ENCODE results near the gene POU2AF1. TPM values are rescaled to one million over a fixed set of nuclear protein-coding genes. Genes with fewer than 3 reads are reported as not detected.

POU2AF1 gene
- total and polyA plus RNA-seq, 4 donors = 0.21 to 2.0 (median 0.83) TPM

- Histone ChIP-seq H3K4me1 (ENCODE audit: control insufficient read depth in 4 of 4, insufficient read depth in 4 of 4, low read length in 3 of 4) (peaks cover 5 to 44% (median 30%) of the 10 kb centered on the region in 4 donors), H3K4me3 (ENCODE audit: low read depth in 1 of 3, low read length in 3 of 3) (no peak overlapping the region), H3K27me3 (ENCODE audit: control insufficient read depth in 4 of 4, insufficient read depth in 4 of 4, low read length in 3 of 4) (no peaks in the 10 kb centered on the region), H3K9ac (ENCODE audit: low read depth in 1 of 2, low read length in 2 of 2) (no peak overlapping the region), H3K27ac (ENCODE audit: low read depth in 1 of 2, low read length in 2 of 2) (peak overlapping the region in 1 of 2 donors; percentile 3), H3K36me3 (ENCODE audit: control insufficient read depth in 4 of 4, insufficient read depth in 3 of 4, low read depth in 1 of 4, low read length in 3 of 4) (no peaks in the 10 kb centered on the region), H3K9me3 (ENCODE audit: control insufficient read depth in 4 of 4, low read length in 3 of 4) (no peaks in the 10 kb centered on the region)
- no peak for TF ChIP-seq NR2F2 (IDR thresholded peaks at IDR 0.05)
- TF ChIP-seq SP1 (IDR thresholded peaks at IDR 0.05) = no peak
- no peak for TF ChIP-seq FOXA2 (IDR thresholded peaks at IDR 0.05)
- no peak for TF ChIP-seq ZBTB33 (IDR thresholded peaks at IDR 0.05)
- no peak for TF ChIP-seq GABPA (IDR thresholded peaks at IDR 0.05 in 1 of 2, conservative IDR thresholded peaks at IDR 0.05 in 1 of 2)
- TF ChIP-seq CTCF (IDR thresholded peaks at IDR 0.05; ENCODE audit: low read depth, low read length, missing input control) = no peak
- TF ChIP-seq ATF3 (IDR thresholded peaks at IDR 0.05) = no peak
- no peak for TF ChIP-seq MAX (IDR thresholded peaks at IDR 0.05)
- no peak for TF ChIP-seq YY1 (IDR thresholded peaks at IDR 0.05)
- no peak for TF ChIP-seq RXRA (IDR thresholded peaks at IDR 0.05)
- TF ChIP-seq RAD21 (IDR thresholded peaks at IDR 0.05) = no peak
- TF ChIP-seq HNF4A (conservative IDR thresholded peaks at IDR 0.05) = no peak
- no peak for TF ChIP-seq REST (IDR thresholded peaks at IDR 0.05)
- TF ChIP-seq TAF1 (conservative IDR thresholded peaks at IDR 0.05) = no peak
- no peak for TF ChIP-seq EGR1 (IDR thresholded peaks at IDR 0.05; ENCODE audit: low read depth in 2 of 2)
- no peak for TF ChIP-seq HNF4G (IDR thresholded peaks at IDR 0.05)
- no peak for TF ChIP-seq FOXA1 (IDR thresholded peaks at IDR 0.05)
- no peak for TF ChIP-seq JUND (IDR thresholded peaks at IDR 0.05)
- no peak for DNase-seq (ENCODE audit: low spot score)
- WGBS = 82% methylated on average over 7 of the region's 7 CpGs
These were observed 49.5 kb downstream of the POU2AF1 start for GRCh38 chr11:111329306-111330204.

Measured in liver (tissue), 9 donors.